ENCODE measurements around the gene CACNA1C. TPM values are rescaled to one million over a fixed set of nuclear protein-coding genes. Genes with fewer than 3 reads are reported as not detected.

The CACNA1C gene
- total RNA-seq, 4 donors from 2014 or later = 44.1 to 104 (median 49.4) TPM

DNA sequence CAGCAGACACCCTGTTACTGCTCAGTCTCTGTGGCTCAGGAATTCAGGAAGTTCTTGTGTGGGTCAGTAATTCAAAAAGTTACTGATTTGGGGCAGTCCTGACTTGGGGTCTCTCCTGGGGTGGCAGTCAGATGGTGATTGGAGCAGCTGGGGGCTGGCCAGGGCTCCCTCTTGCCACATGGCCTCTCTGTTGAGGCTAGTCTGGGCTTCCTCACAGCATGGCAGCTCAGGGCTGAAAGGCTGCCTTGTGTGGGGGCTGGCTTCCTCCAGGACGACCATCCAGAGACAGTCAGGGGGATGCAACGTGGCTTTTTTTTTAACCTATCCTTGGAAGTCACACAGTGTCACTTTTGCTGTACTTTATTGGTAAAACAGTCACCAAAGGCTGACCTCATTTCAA, 61.3 kb downstream of the CACNA1C start:
- Histone ChIP-seq H3K36me3 (peaks cover 0 to 23% (median 10%) of the 10 kb centered on the region in 4 donors), H3K4me1 (peaks cover 70 to 80% (median 73%) of the 10 kb centered on the region in 4 donors), H3K27me3 (no peaks in the 10 kb centered on the region), H3K4me3 (no peak overlapping the region), H3K9me3 (no peaks in the 10 kb centered on the region), H3K27ac (replicated peaks in 1 of 4) (peak overlapping the region; percentile 20 to 62 (median 51))
- TF ChIP-seq, protein P1, sequence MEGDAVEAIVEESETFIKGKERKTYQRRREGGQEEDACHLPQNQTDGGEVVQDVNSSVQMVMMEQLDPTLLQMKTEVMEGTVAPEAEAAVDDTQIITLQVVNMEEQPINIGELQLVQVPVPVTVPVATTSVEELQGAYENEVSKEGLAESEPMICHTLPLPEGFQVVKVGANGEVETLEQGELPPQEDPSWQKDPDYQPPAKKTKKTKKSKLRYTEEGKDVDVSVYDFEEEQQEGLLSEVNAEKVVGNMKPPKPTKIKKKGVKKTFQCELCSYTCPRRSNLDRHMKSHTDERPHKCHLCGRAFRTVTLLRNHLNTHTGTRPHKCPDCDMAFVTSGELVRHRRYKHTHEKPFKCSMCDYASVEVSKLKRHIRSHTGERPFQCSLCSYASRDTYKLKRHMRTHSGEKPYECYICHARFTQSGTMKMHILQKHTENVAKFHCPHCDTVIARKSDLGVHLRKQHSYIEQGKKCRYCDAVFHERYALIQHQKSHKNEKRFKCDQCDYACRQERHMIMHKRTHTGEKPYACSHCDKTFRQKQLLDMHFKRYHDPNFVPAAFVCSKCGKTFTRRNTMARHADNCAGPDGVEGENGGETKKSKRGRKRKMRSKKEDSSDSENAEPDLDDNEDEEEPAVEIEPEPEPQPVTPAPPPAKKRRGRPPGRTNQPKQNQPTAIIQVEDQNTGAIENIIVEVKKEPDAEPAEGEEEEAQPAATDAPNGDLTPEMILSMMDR (IDR thresholded peaks at IDR 0.05) = no peak
- TF ChIP-seq POLR2AphosphoS5 (IDR thresholded peaks at IDR 0.05) (no peak), POLR2A (IDR thresholded peaks at IDR 0.05; ENCODE audit: low read depth) (no peak), EP300 (IDR thresholded peaks at IDR 0.05) (no peak)
- DNase-seq (ENCODE audit: extremely low spot score) = no peak
- WGBS = 73% methylated on average over 2 of the region's 2 CpGs
- intact Hi-C loops (cut with DNase I) = no loop called here

GRCh38 chr12:2115101-2115845, 62.5 kb downstream of the CACNA1C start:
- intact Hi-C loops (cut with DNase I) = no loop called here
- Histone ChIP-seq H3K36me3 (peaks cover 0 to 34% (median 10%) of the 10 kb centered on the region in 4 donors), H3K27ac (replicated peaks in 1 of 4) (peak overlapping the region in 1 of 4 donors; percentile 13), H3K4me3 (no peak overlapping the region), H3K4me1 (peaks cover 65 to 80% (median 76%) of the 10 kb centered on the region in 4 donors), H3K27me3 (no peaks in the 10 kb centered on the region), H3K9me3 (no peaks in the 10 kb centered on the region)
- 93% methylated on average over 28 of the region's 31 CpGs for WGBS
- TF ChIP-seq EP300 (IDR thresholded peaks at IDR 0.05) (no peak), POLR2AphosphoS5 (IDR thresholded peaks at IDR 0.05) (no peak), POLR2A (IDR thresholded peaks at IDR 0.05; ENCODE audit: low read depth) (no peak)
- TF ChIP-seq, protein P1 (IDR thresholded peaks at IDR 0.05) = no peak
- DNase-seq (ENCODE audit: extremely low spot score) = no peak

DNA sequence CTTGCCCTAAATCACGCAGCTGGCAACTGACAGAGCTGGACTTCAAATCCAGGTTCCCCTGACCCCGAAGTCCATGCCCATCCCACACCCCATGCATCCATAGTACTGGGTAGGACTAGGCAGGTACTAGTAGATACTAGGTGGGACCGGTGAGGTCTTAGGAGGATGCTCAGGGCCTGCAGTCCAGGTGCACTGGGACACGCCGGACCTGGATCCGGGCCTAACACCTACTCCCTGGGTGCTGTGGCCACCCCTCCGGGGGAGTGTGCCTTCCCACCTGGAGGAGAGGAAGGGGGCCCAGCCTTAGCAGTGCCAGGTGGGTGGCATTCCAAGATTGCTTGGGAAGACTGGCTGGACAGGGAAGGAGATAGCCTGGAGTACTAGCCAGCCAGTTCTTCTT, 64.8 kb downstream of the CACNA1C start:
- Histone ChIP-seq H3K27me3 (no peaks in the 10 kb centered on the region), H3K27ac (replicated peaks in 1 of 4) (peak overlapping the region; percentile 36 to 78 (median 77)), H3K4me1 (peaks cover 53 to 80% (median 75%) of the 10 kb centered on the region in 4 donors), H3K4me3 (no peak overlapping the region), H3K36me3 (peaks cover 0 to 52% (median 10%) of the 10 kb centered on the region in 4 donors), H3K9me3 (no peaks in the 10 kb centered on the region)
- no peak for DNase-seq (ENCODE audit: extremely low spot score)
- intact Hi-C loops (cut with DNase I) = no loop called here
- WGBS = no CpG with 5 or more reads among the region's 7 CpGs
- no peak for TF ChIP-seq EP300 (IDR thresholded peaks at IDR 0.05)
- TF ChIP-seq POLR2A (IDR thresholded peaks at IDR 0.05; ENCODE audit: low read depth) = no peak
- no peak for TF ChIP-seq POLR2AphosphoS5 (IDR thresholded peaks at IDR 0.05)
- TF ChIP-seq, protein P1 (IDR thresholded peaks at IDR 0.05) = no peak

- TF ChIP-seq POLR2A (IDR thresholded peaks at IDR 0.05; ENCODE audit: low read depth) (no peak), EP300 (IDR thresholded peaks at IDR 0.05) (no peak), POLR2AphosphoS5 (IDR thresholded peaks at IDR 0.05) (no peak)
- TF ChIP-seq, protein P1 (IDR thresholded peaks at IDR 0.05) = no peak
- no peaks in the 10 kb centered on the region for H3K9me3 ChIP-seq
- H3K4me1 ChIP-seq = peaks cover 48 to 77% (median 72%) of the 10 kb centered on the region in 4 donors
- no peak overlapping the region for H3K4me3 ChIP-seq
- H3K36me3 ChIP-seq = peaks cover 0 to 56% (median 10%) of the 10 kb centered on the region in 4 donors
- H3K27me3 ChIP-seq = no peaks in the 10 kb centered on the region
- H3K27ac ChIP-seq (replicated peaks in 1 of 4) = peak overlapping the region; percentile 77 to 80 (median 78)
- intact Hi-C loops (cut with DNase I) = no loop called here
- 69% methylated on average over 5 of the region's 5 CpGs for WGBS
- DNase-seq (ENCODE audit: extremely low spot score) = no peak
Measured at GRCh38 chr12:2118061-2118460, 65.3 kb downstream of the CACNA1C start.
